KMS-11 (cell line): ENCODE results near the gene KRTAP4-11.
"Not testable (repeated sequence)": the region's sequence is repeated elsewhere in the genome, so short reads cannot be mapped to it uniquely, and the experiment has no call there.

Experiments used
- H2AFZ ChIP-seq: fragments of 200-600 bp; sonication (generic); 2 replicates; pipeline ENCODE4 v1.6.1; 2016; ENCODE audit warnings: antibody characterized with exemption, mixed run types, low read depth
- H3K27ac ChIP-seq: fragments of 200-600 bp; sonication (generic); 2 replicates; pipeline ENCODE4 v1.6.1; 2016; ENCODE audit warnings: mild to moderate bottlenecking, mixed run types
- H3K27me3 ChIP-seq: fragments of 200-600 bp; sonication (generic); 2 replicates; pipeline ENCODE4 v1.6.1; 2017; ENCODE audit warnings: mild to moderate bottlenecking, low read depth, mixed run types, moderate library complexity; ENCODE audit not compliant: insufficient read depth
- H3K36me3 ChIP-seq: fragments of 200-600 bp; sonication (generic); 2 replicates; pipeline ENCODE4 v1.6.1; 2017; ENCODE audit warnings: mild to moderate bottlenecking, mixed run types; ENCODE audit not compliant: insufficient read depth
- H3K4me1 ChIP-seq: fragments of 200-600 bp; sonication (generic); 2 replicates; pipeline ENCODE4 v1.6.1; 2016; ENCODE audit warnings: mild to moderate bottlenecking, low read depth, mixed run types; ENCODE audit not compliant: poor library complexity, severe bottlenecking
- H3K4me2 ChIP-seq: fragments of 200-600 bp; sonication (generic); 2 replicates; pipeline ENCODE4 v1.7.0; 2016; ENCODE audit warnings: mild to moderate bottlenecking, mixed run types
- H3K4me3 ChIP-seq: fragments of 200-600 bp; sonication (generic); IDR thresholded peaks from 2 replicates; pipeline ENCODE4 v1.6.1; 2017; ENCODE audit warnings: low read depth, low read length, mixed read lengths; ENCODE audit not compliant: insufficient read depth
- H3K79me2 ChIP-seq: fragments of 200-600 bp; sonication (generic); 2 replicates; pipeline ENCODE4 v1.6.1; 2016; ENCODE audit warnings: low read depth, mixed run types; ENCODE audit not compliant: insufficient read depth
- H3K9ac ChIP-seq: fragments of 200-600 bp; sonication (generic); 2 replicates; pipeline ENCODE4 v1.6.1; 2016; ENCODE audit warnings: mild to moderate bottlenecking, mixed run types
- H4K20me1 ChIP-seq: fragments of 200-600 bp; sonication (generic); 2 replicates; pipeline ENCODE4 v1.6.1; 2016; ENCODE audit warnings: mild to moderate bottlenecking, mixed run types; ENCODE audit not compliant: insufficient read depth
- TF ChIP-seq, protein P1 (sequence below): fragments of 200-600 bp; sonication (generic); conservative IDR thresholded peaks from 2 replicates; pipeline ENCODE4 v1.6.1; 2017; ENCODE audit warnings: low read depth, mild to moderate bottlenecking, antibody characterized with exemption, low read length, moderate library complexity, mixed read lengths

KRTAP4-11 gene

DNA sequence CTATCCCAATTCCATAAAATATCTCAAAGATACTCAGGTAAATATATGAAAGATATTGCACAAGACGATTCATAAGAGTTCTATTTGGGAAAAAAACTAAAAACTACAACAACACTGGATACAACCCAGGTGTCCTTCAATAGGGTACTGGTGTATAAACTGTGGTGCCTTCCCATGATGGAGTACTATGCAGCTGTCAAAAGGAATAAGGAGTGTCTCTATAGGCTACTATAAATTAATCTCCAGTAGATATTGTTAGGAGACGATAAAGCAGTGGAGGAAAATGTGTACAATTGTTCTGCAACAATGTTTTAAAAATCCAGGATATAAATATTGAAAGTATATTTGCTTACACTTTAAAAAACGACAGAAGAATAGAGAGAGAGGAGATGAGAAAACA lies 8.2 kb upstream of the KRTAP4-11 start:
- Histone ChIP-seq H3K4me2 (no peak overlapping the region), H3K9ac (no peak overlapping the region), H3K79me2 (no peaks in the 10 kb centered on the region), H3K4me1 (no peaks in the 10 kb centered on the region), H3K4me3 (no peak overlapping the region), H3K27ac (no peak overlapping the region), H3K27me3 (no peaks in the 10 kb centered on the region), H4K20me1 (no peaks in the 10 kb centered on the region), H3K36me3 (no peaks in the 10 kb centered on the region), H2AFZ (no peak overlapping the region)
- TF ChIP-seq, protein P1, sequence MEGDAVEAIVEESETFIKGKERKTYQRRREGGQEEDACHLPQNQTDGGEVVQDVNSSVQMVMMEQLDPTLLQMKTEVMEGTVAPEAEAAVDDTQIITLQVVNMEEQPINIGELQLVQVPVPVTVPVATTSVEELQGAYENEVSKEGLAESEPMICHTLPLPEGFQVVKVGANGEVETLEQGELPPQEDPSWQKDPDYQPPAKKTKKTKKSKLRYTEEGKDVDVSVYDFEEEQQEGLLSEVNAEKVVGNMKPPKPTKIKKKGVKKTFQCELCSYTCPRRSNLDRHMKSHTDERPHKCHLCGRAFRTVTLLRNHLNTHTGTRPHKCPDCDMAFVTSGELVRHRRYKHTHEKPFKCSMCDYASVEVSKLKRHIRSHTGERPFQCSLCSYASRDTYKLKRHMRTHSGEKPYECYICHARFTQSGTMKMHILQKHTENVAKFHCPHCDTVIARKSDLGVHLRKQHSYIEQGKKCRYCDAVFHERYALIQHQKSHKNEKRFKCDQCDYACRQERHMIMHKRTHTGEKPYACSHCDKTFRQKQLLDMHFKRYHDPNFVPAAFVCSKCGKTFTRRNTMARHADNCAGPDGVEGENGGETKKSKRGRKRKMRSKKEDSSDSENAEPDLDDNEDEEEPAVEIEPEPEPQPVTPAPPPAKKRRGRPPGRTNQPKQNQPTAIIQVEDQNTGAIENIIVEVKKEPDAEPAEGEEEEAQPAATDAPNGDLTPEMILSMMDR = no peak

DNA sequence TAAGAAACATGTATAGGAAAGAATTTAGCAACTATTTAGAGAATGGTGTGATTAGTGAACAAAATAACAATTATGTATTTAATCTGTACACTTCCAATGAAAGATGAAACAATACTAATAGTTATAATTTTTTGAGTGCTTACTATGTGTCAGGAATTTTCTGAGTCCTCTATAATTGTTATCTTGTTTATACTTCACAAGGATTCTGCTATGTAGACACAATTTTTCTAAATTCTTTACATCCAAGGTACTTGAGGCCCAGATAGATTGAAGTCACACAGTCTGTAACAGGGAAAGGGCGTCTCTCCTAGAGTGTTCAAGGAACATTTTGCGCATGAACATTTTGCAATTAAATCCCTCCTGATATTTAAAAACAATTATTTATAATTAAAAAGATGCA lies 6.9 kb upstream of the KRTAP4-11 start:
- Histone ChIP-seq H3K4me1 (no peaks in the 10 kb centered on the region), H4K20me1 (no peaks in the 10 kb centered on the region), H3K36me3 (no peaks in the 10 kb centered on the region), H3K27ac (no peak overlapping the region), H2AFZ (no peak overlapping the region), H3K27me3 (no peaks in the 10 kb centered on the region), H3K79me2 (no peaks in the 10 kb centered on the region), H3K4me3 (no peak overlapping the region), H3K9ac (no peak overlapping the region), H3K4me2 (no peak overlapping the region)
- TF ChIP-seq, protein P1 = no peak

DNA sequence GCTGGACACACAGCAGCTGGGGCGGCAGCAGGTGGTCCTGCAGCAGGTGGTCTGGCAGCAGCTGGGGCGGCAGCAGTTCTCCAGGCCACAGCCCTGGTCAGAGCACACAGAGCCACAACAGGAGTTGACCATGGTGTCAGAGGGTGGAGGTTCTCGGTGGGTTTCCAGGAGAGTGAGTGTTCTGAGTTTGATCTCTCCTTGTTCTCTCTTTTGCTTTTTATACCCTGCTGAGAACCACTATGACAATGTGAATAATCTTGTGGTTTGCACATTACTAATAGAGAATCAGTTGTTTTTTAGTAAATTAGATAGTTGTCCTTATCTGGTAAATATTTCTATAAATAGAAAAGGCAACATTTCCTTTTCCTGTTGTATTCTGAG lies 5.8 kb upstream of the KRTAP4-11 start, which contains the start of gene KRTAP4-12:
TSS of gene KRTAP4-12 (minus strand) at position 192 of the 381 bp plus-strand sequence. CDS start at position 132, 60 bp downstream.
- not testable (repeated sequence) for H3K36me3 ChIP-seq, H3K9ac ChIP-seq, H3K79me2 ChIP-seq, H3K27ac ChIP-seq, H3K4me1 ChIP-seq, H3K4me3 ChIP-seq, H3K27me3 ChIP-seq, H4K20me1 ChIP-seq, H3K4me2 ChIP-seq, H2AFZ ChIP-seq

DNA sequence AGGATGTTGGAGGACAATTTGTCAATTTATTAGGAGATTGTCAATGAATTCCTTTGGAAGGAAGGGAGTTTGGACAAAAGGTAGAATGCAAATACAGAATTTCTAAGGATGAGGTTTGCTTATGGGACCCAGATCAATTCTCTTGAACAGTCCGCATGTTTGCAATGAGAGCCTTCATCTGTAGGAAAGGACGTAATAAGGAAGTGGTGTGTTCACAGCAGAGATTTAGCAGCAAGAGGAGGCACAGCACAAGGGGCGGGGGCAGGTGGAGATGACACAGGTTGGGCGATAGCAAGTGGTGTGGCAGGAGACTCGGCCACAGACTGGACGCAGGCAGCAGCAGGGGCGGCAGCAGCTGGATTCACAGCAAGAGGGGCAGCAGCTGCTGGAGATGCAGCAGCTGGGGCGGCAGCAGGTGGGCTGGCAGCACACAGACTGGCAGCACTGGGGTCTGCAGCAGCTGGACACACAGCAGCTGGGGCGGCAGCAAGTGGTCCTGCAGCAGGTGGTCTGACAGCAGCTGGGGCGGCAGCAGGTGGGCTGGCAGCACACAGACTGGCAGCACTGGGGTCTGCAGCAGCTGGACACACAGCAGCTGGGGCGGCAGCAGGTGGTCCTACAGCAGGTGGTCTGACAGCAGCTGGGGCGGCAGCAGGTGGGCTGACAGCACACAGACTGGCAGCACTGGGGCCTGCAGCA lies 5.3 kb upstream of the KRTAP4-11 start:
- not testable (repeated sequence) for H3K27ac ChIP-seq, H3K36me3 ChIP-seq, H3K27me3 ChIP-seq, H2AFZ ChIP-seq, H3K4me3 ChIP-seq, H3K4me1 ChIP-seq, H4K20me1 ChIP-seq, H3K9ac ChIP-seq, H3K79me2 ChIP-seq, H3K4me2 ChIP-seq

DNA sequence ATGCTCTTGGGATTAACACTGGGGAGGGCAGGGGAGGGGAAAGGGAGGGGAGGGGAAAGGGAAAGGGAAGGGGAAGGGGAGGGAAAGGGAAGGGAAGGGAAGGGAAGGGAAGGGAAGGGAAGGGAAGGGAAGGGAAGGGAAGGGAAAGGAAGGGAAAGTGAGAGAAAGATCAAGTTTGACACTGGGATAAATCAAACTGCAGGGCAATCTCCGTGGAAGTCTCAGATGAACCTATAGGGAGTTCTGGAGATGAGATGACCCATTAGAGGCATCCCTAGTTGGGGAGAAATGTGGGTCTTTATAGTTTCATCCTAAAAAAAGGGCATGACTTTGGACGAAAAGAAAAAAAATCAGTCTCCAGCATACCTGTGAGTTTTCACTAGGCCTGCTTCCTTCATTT lies 3.6 kb upstream of the KRTAP4-11 start:
- Histone ChIP-seq H3K4me3 (no peak overlapping the region), H3K4me1 (no peaks in the 10 kb centered on the region), H3K4me2 (no peak overlapping the region), H2AFZ (no peak overlapping the region), H4K20me1 (no peaks in the 10 kb centered on the region), H3K27me3 (no peaks in the 10 kb centered on the region), H3K79me2 (no peaks in the 10 kb centered on the region), H3K9ac (no peak overlapping the region), H3K36me3 (no peaks in the 10 kb centered on the region), H3K27ac (no peak overlapping the region)
- TF ChIP-seq, protein P1 = no peak

DNA sequence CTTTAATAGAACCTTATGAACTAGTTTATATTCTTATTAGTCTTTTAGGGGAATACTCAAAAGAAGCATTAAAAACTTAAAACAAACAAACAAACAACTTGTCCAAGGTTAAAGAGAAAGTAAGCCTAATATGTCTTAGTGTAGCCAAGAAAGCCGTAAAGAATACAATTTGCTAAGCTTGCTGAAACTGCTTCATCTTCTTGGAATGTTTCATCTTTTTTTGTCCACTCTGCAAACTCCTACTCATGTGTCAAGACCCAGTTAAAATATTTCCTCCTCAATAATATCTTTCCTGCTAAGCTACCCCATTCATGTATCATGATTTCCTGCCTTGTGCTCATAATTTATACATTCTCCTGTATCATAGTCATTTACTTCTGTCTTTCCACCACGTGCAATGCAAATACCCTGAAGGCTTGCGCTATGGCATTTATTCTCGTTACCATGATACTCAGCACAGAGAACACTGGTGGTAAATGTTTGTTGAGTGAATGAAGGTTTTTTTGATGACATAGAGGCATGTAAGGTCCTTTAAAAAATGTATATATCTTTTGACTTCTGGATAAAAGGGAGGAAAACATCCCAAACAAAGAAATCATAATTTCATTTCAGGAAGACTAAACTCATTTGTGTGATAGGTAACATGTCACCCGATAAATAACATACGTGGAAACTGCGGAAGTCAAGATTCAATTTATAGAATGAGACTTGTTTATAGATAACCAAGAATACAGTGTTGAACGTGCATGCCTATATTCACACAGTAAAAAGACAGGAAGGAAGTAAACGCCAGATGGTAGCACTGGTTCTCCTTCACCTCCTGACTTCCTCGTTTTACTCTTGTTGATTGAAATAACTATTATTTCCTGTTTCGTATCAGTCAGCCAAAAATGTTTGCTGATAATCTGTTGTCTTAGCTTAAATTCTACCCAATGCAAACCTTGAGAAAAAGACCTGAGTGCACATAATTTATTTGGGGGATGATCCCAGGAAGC lies 1.8 kb upstream of the KRTAP4-11 start:
- not testable (repeated sequence) for H2AFZ ChIP-seq, H3K4me1 ChIP-seq

More for the DNA sequence above, 1.8 kb upstream of the KRTAP4-11 start:
- not testable (repeated sequence) for H3K4me3 ChIP-seq, H4K20me1 ChIP-seq, H3K36me3 ChIP-seq, H3K4me2 ChIP-seq, H3K27ac ChIP-seq, H3K79me2 ChIP-seq, H3K27me3 ChIP-seq, H3K9ac ChIP-seq
